Activated naive CD8-positive, alpha-beta T cell (primary cell): ENCODE measurements around the gene MAPKAP1.

Experiments used
- H3K27ac Mint-ChIP-seq: one replicate; pipeline ENCODE4 v1.8.0; 2021; ENCODE audit warnings: mixed read lengths
- H3K27me3 Mint-ChIP-seq: one replicate; pipeline ENCODE4 v1.8.0; 2021; ENCODE audit warnings: mixed read lengths
- H3K36me3 Mint-ChIP-seq: one replicate; pipeline ENCODE4 v1.8.0; 2021; ENCODE audit warnings: mixed read lengths
- H3K4me1 Mint-ChIP-seq: one replicate; pipeline ENCODE4 v1.8.0; 2021; ENCODE audit warnings: low read depth, mixed read lengths
- H3K4me3 Mint-ChIP-seq: one replicate; pipeline ENCODE4 v1.8.0; 2021; ENCODE audit warnings: mild to moderate bottlenecking, mixed read lengths
- H3K9me3 Mint-ChIP-seq: one replicate; pipeline ENCODE4 v1.8.0; 2021; ENCODE audit warnings: low read depth, mixed read lengths

Gene MAPKAP1

GRCh38 chr9:125423964-125424363 is 283.0 kb downstream of the MAPKAP1 start:
- Mint-ChIP-seq H3K9me3 (no peaks in the 10 kb centered on the region), H3K27me3 (no peaks in the 10 kb centered on the region), H3K36me3 (no peaks in the 10 kb centered on the region), H3K4me3 (no peak overlapping the region), H3K4me1 (no peaks in the 10 kb centered on the region), H3K27ac (no peak overlapping the region)

GRCh38 chr9:125422853-125423252 is 284.2 kb downstream of the MAPKAP1 start:
- no peaks in the 10 kb centered on the region for H3K4me1 Mint-ChIP-seq
- no peaks in the 10 kb centered on the region for H3K36me3 Mint-ChIP-seq
- H3K9me3 Mint-ChIP-seq: no peaks in the 10 kb centered on the region
- no peak overlapping the region for H3K27ac Mint-ChIP-seq
- no peak overlapping the region for H3K4me3 Mint-ChIP-seq
- H3K27me3 Mint-ChIP-seq: no peaks in the 10 kb centered on the region

- no peaks in the 10 kb centered on the region for H3K27me3 Mint-ChIP-seq
Measured at GRCh38 chr9:125421591-125422181, 285.3 kb downstream of the MAPKAP1 start.

GRCh38 chr9:125421166-125421565 is 285.8 kb downstream of the MAPKAP1 start:
- no peak overlapping the region for H3K27ac Mint-ChIP-seq
- no peaks in the 10 kb centered on the region for H3K36me3 Mint-ChIP-seq
- no peaks in the 10 kb centered on the region for H3K9me3 Mint-ChIP-seq
- no peaks in the 10 kb centered on the region for H3K27me3 Mint-ChIP-seq
- no peaks in the 10 kb centered on the region for H3K4me1 Mint-ChIP-seq
- no peak overlapping the region for H3K4me3 Mint-ChIP-seq

More at GRCh38 chr9:125421591-125422181, 285.3 kb downstream of the MAPKAP1 start:
- H3K9me3 Mint-ChIP-seq: no peaks in the 10 kb centered on the region
- no peak overlapping the region for H3K4me3 Mint-ChIP-seq
- no peaks in the 10 kb centered on the region for H3K4me1 Mint-ChIP-seq
- no peaks in the 10 kb centered on the region for H3K36me3 Mint-ChIP-seq
- H3K27ac Mint-ChIP-seq: peak overlapping the region; percentile 46

- no peaks in the 10 kb centered on the region for H3K27me3 Mint-ChIP-seq
- no peak overlapping the region for H3K4me3 Mint-ChIP-seq
- H3K36me3 Mint-ChIP-seq: no peaks in the 10 kb centered on the region
- H3K9me3 Mint-ChIP-seq: no peaks in the 10 kb centered on the region
- no peak overlapping the region for H3K27ac Mint-ChIP-seq
- H3K4me1 Mint-ChIP-seq: no peaks in the 10 kb centered on the region
Measured at GRCh38 chr9:125418404-125418803, 288.6 kb downstream of the MAPKAP1 start.

- Mint-ChIP-seq H3K27ac (no peak overlapping the region), H3K27me3 (no peaks in the 10 kb centered on the region), H3K9me3 (no peaks in the 10 kb centered on the region), H3K4me3 (no peak overlapping the region), H3K4me1 (no peaks in the 10 kb centered on the region), H3K36me3 (no peaks in the 10 kb centered on the region)
Measured at GRCh38 chr9:125416517-125416916, 290.5 kb downstream of the MAPKAP1 start.

GRCh38 chr9:125415583-125416460 is 291.2 kb downstream of the MAPKAP1 start:
- Mint-ChIP-seq H3K27me3 (no peaks in the 10 kb centered on the region), H3K27ac (no peak overlapping the region), H3K36me3 (no peaks in the 10 kb centered on the region), H3K9me3 (no peaks in the 10 kb centered on the region), H3K4me3 (no peak overlapping the region), H3K4me1 (no peaks in the 10 kb centered on the region)

GRCh38 chr9:125413579-125413978 is 293.4 kb downstream of the MAPKAP1 start:
- peaks cover 9% of the 10 kb centered on the region for H3K27me3 Mint-ChIP-seq
- no peaks in the 10 kb centered on the region for H3K9me3 Mint-ChIP-seq
- no peaks in the 10 kb centered on the region for H3K36me3 Mint-ChIP-seq
- peaks cover 3% of the 10 kb centered on the region for H3K4me1 Mint-ChIP-seq
- no peak overlapping the region for H3K4me3 Mint-ChIP-seq
- H3K27ac Mint-ChIP-seq: no peak overlapping the region

GRCh38 chr9:125412166-125412565 is 294.8 kb downstream of the MAPKAP1 start:
- peaks cover 9% of the 10 kb centered on the region for H3K27me3 Mint-ChIP-seq
- no peak overlapping the region for H3K27ac Mint-ChIP-seq

GRCh38 chr9:125411171-125411756 is 295.7 kb downstream of the MAPKAP1 start:
- Mint-ChIP-seq H3K4me1 (peaks cover 7% of the 10 kb centered on the region), H3K27me3 (peaks cover 11% of the 10 kb centered on the region), H3K9me3 (no peaks in the 10 kb centered on the region), H3K36me3 (no peaks in the 10 kb centered on the region), H3K4me3 (no peak overlapping the region), H3K27ac (no peak overlapping the region)

More at GRCh38 chr9:125412166-125412565, 294.8 kb downstream of the MAPKAP1 start:
- Mint-ChIP-seq H3K36me3 (no peaks in the 10 kb centered on the region), H3K9me3 (no peaks in the 10 kb centered on the region), H3K4me1 (peaks cover 7% of the 10 kb centered on the region), H3K4me3 (no peak overlapping the region)

- Mint-ChIP-seq H3K9me3 (no peaks in the 10 kb centered on the region), H3K27ac (no peak overlapping the region), H3K27me3 (peaks cover 11% of the 10 kb centered on the region), H3K4me3 (no peak overlapping the region), H3K36me3 (no peaks in the 10 kb centered on the region), H3K4me1 (peaks cover 7% of the 10 kb centered on the region)
Measured at GRCh38 chr9:125410522-125410894, 296.5 kb downstream of the MAPKAP1 start.

- peak overlapping the region; percentile 61 for H3K4me3 Mint-ChIP-seq
- H3K4me1 Mint-ChIP-seq: peaks cover 7% of the 10 kb centered on the region
- H3K9me3 Mint-ChIP-seq: no peaks in the 10 kb centered on the region
- peaks cover 11% of the 10 kb centered on the region for H3K27me3 Mint-ChIP-seq
- H3K36me3 Mint-ChIP-seq: no peaks in the 10 kb centered on the region
- no peak overlapping the region for H3K27ac Mint-ChIP-seq
Measured at GRCh38 chr9:125409637-125410521, 297.1 kb downstream of the MAPKAP1 start.

GRCh38 chr9:125409217-125409636 is 297.8 kb downstream of the MAPKAP1 start:
- no peaks in the 10 kb centered on the region for H3K9me3 Mint-ChIP-seq
- no peaks in the 10 kb centered on the region for H3K36me3 Mint-ChIP-seq
- H3K27me3 Mint-ChIP-seq: peaks cover 11% of the 10 kb centered on the region
- H3K4me1 Mint-ChIP-seq: peaks cover 7% of the 10 kb centered on the region
- no peak overlapping the region for H3K27ac Mint-ChIP-seq
- H3K4me3 Mint-ChIP-seq: peak overlapping the region; percentile 84

GRCh38 chr9:125407974-125408900 is 298.8 kb downstream of the MAPKAP1 start:
- Mint-ChIP-seq H3K36me3 (no peaks in the 10 kb centered on the region), H3K27me3 (peaks cover 11% of the 10 kb centered on the region), H3K27ac (no peak overlapping the region), H3K4me1 (peaks cover 7% of the 10 kb centered on the region), H3K4me3 (peak overlapping the region; percentile 84), H3K9me3 (no peaks in the 10 kb centered on the region)
